ENCODE measurements around the gene UBE2E2.
"Not testable (repeated sequence)": the region's sequence is repeated elsewhere in the genome, so short reads cannot be mapped to it uniquely, and the experiment has no call there.

The UBE2E2 gene

DNA sequence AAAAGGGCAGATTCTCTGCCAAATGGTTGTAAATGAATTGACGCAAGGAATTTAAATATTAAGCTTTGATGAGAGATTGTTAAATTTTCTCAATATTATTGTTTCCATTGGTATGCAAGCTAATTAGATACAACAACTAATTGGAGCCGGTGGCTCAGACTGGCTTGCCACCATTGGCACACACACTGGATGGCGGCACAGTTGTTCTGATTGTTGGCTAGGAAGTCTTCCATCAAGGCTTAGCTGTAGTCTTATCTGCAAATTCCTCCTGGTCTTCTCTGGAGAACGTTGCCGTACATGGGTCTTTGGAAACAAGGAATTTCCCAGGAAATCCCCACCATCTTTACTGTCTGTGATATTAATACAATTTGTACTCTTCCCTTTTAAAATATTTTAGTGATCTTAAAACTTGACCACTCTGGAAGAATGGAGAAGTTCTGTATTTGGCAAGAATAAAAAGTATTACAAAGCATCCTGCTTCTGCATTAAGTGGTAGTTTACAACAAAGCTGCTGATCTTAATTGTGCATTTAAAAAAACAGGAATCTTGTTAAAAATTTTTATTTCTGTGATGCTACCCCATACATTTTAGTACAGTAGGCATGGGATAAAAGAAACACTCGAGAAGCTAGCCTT is 126.5 kb downstream of the UBE2E2 start:
- DNase-seq (ENCODE audit: low read depth) = no peak

GRCh38 chr3:23330568-23330967 is 127.4 kb downstream of the UBE2E2 start:
- no peak for DNase-seq (ENCODE audit: low read depth)

DNA sequence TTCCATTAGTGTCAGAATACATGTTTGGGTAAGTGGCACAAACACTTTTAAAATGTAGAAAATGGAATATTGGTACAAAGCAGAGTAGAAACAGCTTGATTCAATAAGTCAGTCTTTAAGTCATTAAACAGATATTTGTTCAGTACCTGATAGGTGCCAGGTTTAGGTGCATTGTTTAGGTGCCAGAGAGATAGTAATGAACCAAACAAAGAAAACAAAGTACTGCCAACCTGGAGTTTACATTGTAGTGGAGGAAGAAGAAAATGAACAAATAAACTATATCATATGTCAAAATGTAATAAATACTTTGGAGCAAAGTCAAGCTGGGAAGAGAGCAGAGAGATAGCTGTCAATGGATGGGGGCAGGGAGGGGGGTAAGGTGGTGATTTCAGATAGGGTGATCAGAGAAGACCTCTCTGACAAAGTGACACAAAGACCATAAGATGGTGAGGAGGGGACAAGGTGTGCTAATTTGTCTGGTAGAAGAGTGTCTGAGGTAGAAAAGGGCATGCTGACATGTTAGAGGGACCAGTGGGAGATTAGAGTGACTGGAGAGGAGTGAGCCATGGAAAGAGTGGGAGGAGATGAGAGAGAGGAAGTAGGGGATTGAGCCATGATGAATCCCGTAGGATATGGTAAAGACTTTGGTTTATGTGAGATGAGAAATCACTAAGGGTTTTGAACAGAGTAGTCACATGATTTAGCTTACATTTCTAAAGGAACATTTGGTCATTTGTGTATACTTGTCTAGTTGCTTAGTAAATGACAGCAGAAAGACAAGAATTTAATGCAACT is 128.2 kb downstream of the UBE2E2 start:
- DNase-seq (ENCODE audit: low read depth) = no peak

- DNase-seq (ENCODE audit: low read depth) = no peak
Observed at GRCh38 chr3:23333633-23334032, 130.5 kb downstream of the UBE2E2 start.

GRCh38 chr3:23336853-23337252 is 133.7 kb downstream of the UBE2E2 start:
- DNase-seq (ENCODE audit: low read depth) = not testable (repeated sequence)

GRCh38 chr3:23341147-23341838 is 138.2 kb downstream of the UBE2E2 start:
- DNase-seq (ENCODE audit: low read depth) = no peak

GRCh38 chr3:23342343-23342742 is 139.2 kb downstream of the UBE2E2 start:
- DNase-seq (ENCODE audit: low read depth) = no peak

DNA sequence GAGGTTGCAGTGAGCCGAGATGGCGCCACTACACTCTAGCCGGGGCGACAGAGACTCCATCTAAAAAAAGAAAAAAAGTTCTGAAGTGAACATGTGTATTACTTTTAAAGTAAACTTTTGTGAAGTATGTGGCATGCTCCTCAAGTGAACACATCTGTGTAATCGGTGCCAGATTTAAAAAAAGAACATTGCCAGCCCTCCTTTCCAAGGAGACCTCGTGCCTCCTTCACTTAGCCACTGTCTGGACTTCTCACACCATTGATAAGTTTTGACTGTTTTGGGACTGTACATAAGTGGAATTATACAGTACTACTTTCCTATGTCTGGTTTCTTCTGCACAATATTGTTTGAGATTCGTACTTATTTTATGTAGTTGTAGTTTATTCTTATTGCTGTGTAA is 140.4 kb downstream of the UBE2E2 start:
- no peak for DNase-seq (ENCODE audit: low read depth)

GRCh38 chr3:23344886-23345285 is 141.8 kb downstream of the UBE2E2 start:
- DNase-seq (ENCODE audit: low read depth) = no peak

DNA sequence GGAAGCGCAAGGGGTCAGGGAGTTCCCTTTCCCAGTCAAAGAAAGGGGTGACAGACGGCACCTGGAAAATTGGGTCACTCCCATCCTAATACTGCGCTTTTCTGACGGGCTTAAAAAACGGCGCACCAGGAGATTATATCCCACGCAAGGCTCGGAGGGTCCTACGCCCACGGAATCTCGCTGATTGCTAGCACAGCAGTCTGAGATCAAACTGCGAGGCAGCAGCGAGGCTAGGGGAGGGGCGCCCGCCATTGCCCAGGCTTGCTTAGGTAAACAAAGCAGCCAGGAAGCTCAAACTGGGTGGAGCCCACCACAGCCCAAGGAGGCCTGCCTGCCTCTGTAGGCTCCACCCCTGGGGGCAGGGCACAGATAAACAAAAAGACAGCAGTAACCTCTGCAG is 146.3 kb downstream of the UBE2E2 start:
- DNase-seq (ENCODE audit: low read depth) = not testable (repeated sequence)

GRCh38 chr3:23356169-23356568 is 153.0 kb downstream of the UBE2E2 start:
- no peak for DNase-seq (ENCODE audit: low read depth)

- no peak for DNase-seq (ENCODE audit: low read depth)
Observed at GRCh38 chr3:23356923-23357322, 153.8 kb downstream of the UBE2E2 start.

GRCh38 chr3:23359116-23359515 is 156.0 kb downstream of the UBE2E2 start:
- no peak for DNase-seq (ENCODE audit: low read depth)

- DNase-seq (ENCODE audit: low read depth) = no peak
Observed at GRCh38 chr3:23365066-23365465, 161.9 kb downstream of the UBE2E2 start.

- DNase-seq (ENCODE audit: low read depth) = no peak
Observed at GRCh38 chr3:23368731-23369130, 165.6 kb downstream of the UBE2E2 start.

GRCh38 chr3:23372285-23372684 is 169.2 kb downstream of the UBE2E2 start:
- no peak for DNase-seq (ENCODE audit: low read depth)

GRCh38 chr3:23376516-23377248 is 173.6 kb downstream of the UBE2E2 start:
- DNase-seq (ENCODE audit: low read depth) = no peak

- DNase-seq (ENCODE audit: low read depth) = no peak
Observed at GRCh38 chr3:23377928-23378672, 175.0 kb downstream of the UBE2E2 start.

DNA sequence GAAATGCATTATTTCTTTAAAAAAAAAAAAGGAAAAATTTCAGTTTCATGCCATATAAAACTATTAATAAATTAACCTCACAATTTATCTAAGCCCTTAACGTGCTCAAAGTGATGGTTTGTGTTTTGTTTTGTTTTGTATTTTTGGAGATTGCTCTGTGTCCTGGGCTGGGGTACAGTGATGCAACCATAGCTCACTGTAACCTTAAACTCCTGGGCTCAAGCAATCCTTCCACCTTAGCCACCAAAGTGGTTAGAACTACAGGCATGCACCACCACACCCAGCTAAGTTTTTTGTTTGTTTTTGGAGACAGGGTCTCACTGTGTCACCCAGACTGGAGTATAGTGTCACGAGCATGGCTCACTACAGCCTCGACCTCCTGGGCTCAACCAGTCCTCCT is 180.7 kb downstream of the UBE2E2 start:
- DNase-seq (ENCODE audit: low read depth) = no peak

DNA sequence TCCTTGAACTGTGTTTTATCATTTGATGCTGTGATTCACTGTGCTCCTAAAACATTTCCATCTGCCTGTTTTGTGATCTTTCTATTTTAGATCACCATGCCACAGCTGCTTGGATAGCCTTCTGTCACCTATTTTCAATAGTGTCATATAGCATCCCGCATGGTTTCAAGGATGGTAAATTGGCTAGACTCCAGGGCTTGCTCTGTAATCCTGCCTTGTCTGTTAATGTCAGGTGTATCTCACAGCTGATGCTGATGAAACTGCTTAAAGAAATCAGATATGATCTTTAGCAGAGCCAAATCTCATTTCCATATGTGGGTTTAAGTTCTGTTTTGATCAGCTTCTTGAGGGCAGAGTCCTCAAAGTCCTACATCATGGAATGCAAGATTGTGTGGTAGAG is 182.2 kb downstream of the UBE2E2 start:
- no peak for DNase-seq (ENCODE audit: low read depth)

- no peak for DNase-seq (ENCODE audit: low read depth)
Observed at GRCh38 chr3:23387286-23387918, 184.3 kb downstream of the UBE2E2 start.
